GM23338 (cell line): ENCODE results near the gene MPL. TPM values are rescaled to one million over a fixed set of nuclear protein-coding genes. Genes with fewer than 3 reads are reported as not detected.

Experiments
- ATAC-seq: fragments of 200-7000 bp; cut with Tn5 transposase; 3 replicates; pipeline ENCODE4 v1.9.1; 2020
- DNase-seq: peaks from one replicate; pipeline ENCODE4 v3.0.0-alpha.2; 2015; ENCODE audit warnings: low spot score
- H2AFZ ChIP-seq: fragments of 200-600 bp; sonication (generic); 2 replicates; pipeline ENCODE4 v1.8.0; 2016; ENCODE audit warnings: antibody characterized with exemption, mild to moderate bottlenecking, moderate library complexity
- H3F3A ChIP-seq: fragments of 200-600 bp; sonication (generic); replicated peaks from 2 replicates; pipeline ENCODE4 v1.8.0; 2017; ENCODE audit warnings: antibody characterized with exemption, mixed run types, low read depth
- H3K27ac ChIP-seq: fragments of 200-600 bp; sonication (generic); 2 replicates; pipeline ENCODE4 v1.6.1; 2016; ENCODE audit warnings: low read depth
- H3K27me3 ChIP-seq: fragments of 200-600 bp; sonication (generic); 2 replicates; pipeline ENCODE4 v1.8.0; 2016; ENCODE audit warnings: mild to moderate bottlenecking, mixed run types, moderate library complexity; ENCODE audit not compliant: insufficient read depth
- H3K36me3 ChIP-seq: fragments of 200-600 bp; sonication (generic); 2 replicates; pipeline ENCODE4 v1.8.0; 2016; ENCODE audit warnings: mild to moderate bottlenecking; ENCODE audit not compliant: insufficient read depth
- H3K4me1 ChIP-seq: fragments of 200-600 bp; sonication (generic); 2 replicates; pipeline ENCODE4 v1.8.0; 2016; ENCODE audit warnings: mild to moderate bottlenecking, moderate library complexity; ENCODE audit not compliant: insufficient read depth
- H3K4me2 ChIP-seq: fragments of 200-600 bp; sonication (generic); 2 replicates; pipeline ENCODE4 v1.7.1; 2017; ENCODE audit warnings: mixed run types
- H3K4me3 ChIP-seq: fragments of 200-600 bp; sonication (generic); 2 replicates; pipeline ENCODE4 v1.6.1; 2016; ENCODE audit warnings: mixed run types
- H3K79me2 ChIP-seq: fragments of 200-600 bp; sonication (generic); replicated peaks from 2 replicates; pipeline ENCODE4 v1.8.0; 2017; ENCODE audit warnings: mild to moderate bottlenecking; ENCODE audit not compliant: insufficient read depth
- H3K9me2 ChIP-seq: fragments of 200-600 bp; sonication (generic); 2 replicates; pipeline ENCODE4 v1.8.0; 2017; ENCODE audit not compliant: insufficient read depth
- H4K20me1 ChIP-seq: fragments of 200-600 bp; sonication (generic); replicated peaks from 2 replicates; pipeline ENCODE4 v1.8.0; 2017; ENCODE audit warnings: mild to moderate bottlenecking; ENCODE audit not compliant: insufficient read depth
- H3K27ac Mint-ChIP-seq: 2 replicates; pipeline ENCODE4 v1.8.0; 2020; ENCODE audit warnings: inconsistent platforms, mild to moderate bottlenecking, moderate library complexity, mixed read lengths
- H3K27me3 Mint-ChIP-seq: 3 replicates; pipeline ENCODE4 v1.8.0; 2022; ENCODE audit warnings: low read depth, mild to moderate bottlenecking, moderate library complexity, mixed read lengths, inconsistent platforms; ENCODE audit not compliant: insufficient read depth, poor library complexity
- H3K36me3 Mint-ChIP-seq: 3 replicates; pipeline ENCODE4 v1.8.0; 2021; ENCODE audit warnings: low read depth, mild to moderate bottlenecking, inconsistent platforms, moderate library complexity, mixed read lengths
- H3K4me1 Mint-ChIP-seq: 3 replicates; pipeline ENCODE4 v1.8.0; 2020; ENCODE audit warnings: mild to moderate bottlenecking, inconsistent platforms, mixed read lengths
- H3K4me3 Mint-ChIP-seq: 3 replicates; pipeline ENCODE4 v1.8.0; 2021; ENCODE audit warnings: moderate library complexity, mild to moderate bottlenecking, inconsistent platforms, mixed read lengths
- H3K9me3 Mint-ChIP-seq: 3 replicates; pipeline ENCODE4 v1.8.0; 2020; ENCODE audit warnings: moderate library complexity, mild to moderate bottlenecking, inconsistent platforms, mixed read lengths
- EZH2phosphoT487 ChIP-seq: fragments of 200-600 bp; sonication (generic); IDR thresholded peaks from one replicate; pipeline ENCODE4 v1.8.1; 2018; ENCODE audit warnings: antibody characterized with exemption; ENCODE audit not compliant: unreplicated experiment
- POLR2AphosphoS5 ChIP-seq: IDR thresholded peaks from 2 replicates; pipeline ENCODE4 v1.6.1; 2016; ENCODE audit warnings: antibody characterized with exemption, low read depth
- STAT1 ChIP-seq: IDR thresholded peaks from one replicate; pipeline ENCODE4 v1.6.1; 2016; ENCODE audit warnings: antibody characterized with exemption; ENCODE audit not compliant: unreplicated experiment
- polyA plus RNA-seq: library from polyadenylated mRNA; unstranded; fragments of >200 nt; fragmentation: Nextera tagmentation; extraction: Ambion mirVana; gene quantifications from 2 replicates; pipeline ENCODE4 v1.2.1, GENCODE V29; 2016
- total RNA-seq: library from RNA; depleted of rRNA; stranded (reverse); fragments of >200 nt; shearing (Covaris generic); gene quantifications from 2 replicates; pipeline ENCODE4 v1.2.3, GENCODE V29; 2014
- TF ChIP-seq, protein P1 (sequence below): IDR thresholded peaks from 2 replicates; pipeline ENCODE4 v1.6.1; 2016; ENCODE audit warnings: antibody characterized with exemption
- TF ChIP-seq, protein P2 (sequence below), 2 experiments: fragments of 200-600 bp in 1 of 2; sonication (generic) in 1 of 2; conservative IDR thresholded peaks; 2 replicates each; pipeline versions ENCODE4 v1.5.1 to v1.6.1; 2016 to 2017; ENCODE audit warnings: antibody characterized with exemption in 2 of 2, low read depth in 2 of 2, mild to moderate bottlenecking in 2 of 2, moderate library complexity in 1 of 2

Gene MPL
- total and polyA plus RNA-seq, 2 experiments from 2014 or later: not detected

DNA sequence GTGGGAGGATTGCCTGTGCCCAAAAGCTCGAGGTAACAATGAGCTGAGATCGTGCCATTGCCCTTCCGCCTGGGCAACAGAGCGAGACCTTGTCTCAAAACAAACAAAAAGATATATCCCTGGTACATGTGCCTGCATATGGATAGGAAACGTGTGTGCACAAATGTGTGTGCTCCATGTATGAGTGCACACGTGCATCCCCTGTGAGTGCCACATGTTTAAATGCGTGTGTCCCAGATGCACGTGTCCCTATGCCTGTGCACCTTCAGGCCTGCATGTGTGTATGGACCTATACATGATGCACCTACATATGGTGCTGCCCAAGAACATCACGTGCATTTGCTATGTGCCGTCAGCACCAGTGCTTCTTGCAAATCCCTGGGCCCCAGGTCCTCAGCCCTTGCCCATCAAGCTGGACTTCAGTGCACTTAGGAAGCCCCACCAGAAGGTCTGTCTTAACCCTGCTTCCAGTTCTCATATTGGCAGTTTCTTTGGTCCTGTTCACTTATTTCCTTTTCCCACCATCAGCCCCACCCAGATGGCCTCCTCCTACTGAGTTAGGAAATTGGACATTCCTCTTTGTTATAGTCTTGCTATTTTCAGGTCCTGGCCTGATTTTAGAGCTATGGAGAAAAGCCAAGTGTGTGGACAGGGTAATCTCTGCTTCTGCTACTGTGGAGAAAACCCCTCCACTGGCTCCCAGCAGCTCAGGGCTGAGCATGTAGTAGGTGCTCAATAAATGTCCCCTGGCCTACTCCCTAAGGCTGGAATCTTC, 21.5 kb upstream of the MPL start:
- H2AFZ ChIP-seq: no peak overlapping the region
- H3K36me3 Mint-ChIP-seq: no peaks in the 10 kb centered on the region
- no peaks in the 10 kb centered on the region for H3K27me3 ChIP-seq
- H3K36me3 ChIP-seq: no peaks in the 10 kb centered on the region
- no peak overlapping the region for H3K4me2 ChIP-seq
- no peak overlapping the region for H3K27ac Mint-ChIP-seq
- ATAC-seq (no peak), DNase-seq (no peak)
- no peaks in the 10 kb centered on the region for H3F3A ChIP-seq
- no peaks in the 10 kb centered on the region for H4K20me1 ChIP-seq
- no peak overlapping the region for H3K27ac ChIP-seq
- no peak overlapping the region for H3K4me3 Mint-ChIP-seq
- no peaks in the 10 kb centered on the region for H3K9me2 ChIP-seq
- TF ChIP-seq, protein P1, sequence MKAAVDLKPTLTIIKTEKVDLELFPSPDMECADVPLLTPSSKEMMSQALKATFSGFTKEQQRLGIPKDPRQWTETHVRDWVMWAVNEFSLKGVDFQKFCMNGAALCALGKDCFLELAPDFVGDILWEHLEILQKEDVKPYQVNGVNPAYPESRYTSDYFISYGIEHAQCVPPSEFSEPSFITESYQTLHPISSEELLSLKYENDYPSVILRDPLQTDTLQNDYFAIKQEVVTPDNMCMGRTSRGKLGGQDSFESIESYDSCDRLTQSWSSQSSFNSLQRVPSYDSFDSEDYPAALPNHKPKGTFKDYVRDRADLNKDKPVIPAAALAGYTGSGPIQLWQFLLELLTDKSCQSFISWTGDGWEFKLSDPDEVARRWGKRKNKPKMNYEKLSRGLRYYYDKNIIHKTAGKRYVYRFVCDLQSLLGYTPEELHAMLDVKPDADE: no peak
- TF ChIP-seq POLR2AphosphoS5 (no peak), STAT1 (no peak)
- H3K79me2 ChIP-seq: no peaks in the 10 kb centered on the region
- no peak overlapping the region for H3K4me3 ChIP-seq
- H3K4me1 ChIP-seq: no peaks in the 10 kb centered on the region
- H3K4me1 Mint-ChIP-seq: peaks cover 7% of the 10 kb centered on the region; the same call in 2 of the 3 replicates
- H3K9me3 Mint-ChIP-seq: no peaks in the 10 kb centered on the region
- peaks cover 7% of the 10 kb centered on the region for H3K27me3 Mint-ChIP-seq

DNA sequence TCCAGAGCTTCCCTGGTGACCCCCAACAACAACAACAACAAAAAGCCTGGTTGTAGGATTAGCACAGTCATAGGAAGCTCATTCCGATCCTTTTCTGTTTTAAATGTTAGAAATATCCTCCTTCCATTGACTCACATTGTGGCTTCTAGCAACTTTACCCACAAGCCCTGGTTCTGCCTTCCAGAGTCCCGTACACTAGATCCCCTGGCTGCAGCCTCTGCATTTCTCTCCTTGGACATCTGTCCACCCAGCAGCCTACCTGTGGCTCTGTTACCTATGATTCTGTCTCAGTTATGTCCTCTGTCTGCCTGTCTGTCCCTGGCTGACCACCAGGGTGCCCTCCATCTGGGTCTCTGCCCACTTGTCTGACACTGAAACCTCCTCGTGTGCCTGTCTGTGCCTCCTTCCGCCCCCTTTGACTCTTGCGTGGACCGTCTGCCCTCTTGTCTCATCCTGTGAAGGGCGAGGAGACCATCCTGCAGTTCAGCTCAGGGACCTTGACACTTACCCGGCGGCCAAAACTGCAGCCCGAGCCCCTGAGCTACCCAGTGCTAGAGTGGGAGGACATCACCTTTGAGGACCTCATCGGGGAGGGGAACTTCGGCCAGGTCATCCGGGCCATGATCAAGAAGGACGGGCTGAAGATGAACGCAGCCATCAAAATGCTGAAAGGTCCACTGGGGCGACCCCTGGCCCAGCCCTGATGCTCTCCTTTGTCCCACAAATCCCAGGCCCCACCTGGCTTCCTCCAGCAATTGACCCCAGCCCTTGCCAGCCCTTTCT, 20.7 kb upstream of the MPL start:
- Histone ChIP-seq H3K79me2 (no peaks in the 10 kb centered on the region), H3K27ac (no peak overlapping the region), H3K4me1 (no peaks in the 10 kb centered on the region), H3K9me2 (no peaks in the 10 kb centered on the region), H3K4me3 (no peak overlapping the region), H4K20me1 (no peaks in the 10 kb centered on the region), H3K36me3 (no peaks in the 10 kb centered on the region), H2AFZ (no peak overlapping the region), H3K27me3 (no peaks in the 10 kb centered on the region), H3K4me2 (no peak overlapping the region), H3F3A (no peaks in the 10 kb centered on the region)
- TF ChIP-seq, protein P2, sequence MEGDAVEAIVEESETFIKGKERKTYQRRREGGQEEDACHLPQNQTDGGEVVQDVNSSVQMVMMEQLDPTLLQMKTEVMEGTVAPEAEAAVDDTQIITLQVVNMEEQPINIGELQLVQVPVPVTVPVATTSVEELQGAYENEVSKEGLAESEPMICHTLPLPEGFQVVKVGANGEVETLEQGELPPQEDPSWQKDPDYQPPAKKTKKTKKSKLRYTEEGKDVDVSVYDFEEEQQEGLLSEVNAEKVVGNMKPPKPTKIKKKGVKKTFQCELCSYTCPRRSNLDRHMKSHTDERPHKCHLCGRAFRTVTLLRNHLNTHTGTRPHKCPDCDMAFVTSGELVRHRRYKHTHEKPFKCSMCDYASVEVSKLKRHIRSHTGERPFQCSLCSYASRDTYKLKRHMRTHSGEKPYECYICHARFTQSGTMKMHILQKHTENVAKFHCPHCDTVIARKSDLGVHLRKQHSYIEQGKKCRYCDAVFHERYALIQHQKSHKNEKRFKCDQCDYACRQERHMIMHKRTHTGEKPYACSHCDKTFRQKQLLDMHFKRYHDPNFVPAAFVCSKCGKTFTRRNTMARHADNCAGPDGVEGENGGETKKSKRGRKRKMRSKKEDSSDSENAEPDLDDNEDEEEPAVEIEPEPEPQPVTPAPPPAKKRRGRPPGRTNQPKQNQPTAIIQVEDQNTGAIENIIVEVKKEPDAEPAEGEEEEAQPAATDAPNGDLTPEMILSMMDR (conservative IDR thresholded peaks at IDR 0.05; ENCODE audit: low read depth in 2 of 2): peak; percentile 31 to 38; a peak in 3 of 4 replicates
- no peak for TF ChIP-seq EZH2phosphoT487
- Mint-ChIP-seq H3K4me3 (no peak overlapping the region), H3K9me3 (no peaks in the 10 kb centered on the region), H3K36me3 (no peaks in the 10 kb centered on the region), H3K27ac (no peak overlapping the region), H3K27me3 (peaks cover 9% of the 10 kb centered on the region), H3K4me1 (peaks cover 7% of the 10 kb centered on the region; the same call in 2 of the 3 replicates)
- peak; percentile 50 for ATAC-seq
- peak; percentile 19 for DNase-seq
